Coronary artery (tissue), 2 donors: ENCODE measurements around the gene PHACTR2.
"Not testable (repeated sequence)": the region's sequence is repeated elsewhere in the genome, so short reads cannot be mapped to it uniquely, and the experiment has no call there.

Experiments used
- DNase-seq: peaks from one replicate; pipeline ENCODE4 v3.0.0-alpha.2; 2017; ENCODE audit warnings: low spot score
- H3K27ac ChIP-seq, 2 donors: fragments of 200-600 bp; sonication (generic); one replicate each; pipeline ENCODE4 v1.5.1; 2016 to 2019
- H3K4me3 ChIP-seq: fragments of 200-600 bp; sonication (generic); 2 replicates; pipeline ENCODE4 v1.5.1; 2016; ENCODE audit warnings: mild to moderate bottlenecking, moderate library complexity
- CTCF ChIP-seq: fragments of 200-600 bp; sonication (generic); IDR thresholded peaks from one replicate; pipeline ENCODE4 v1.5.1; 2019; ENCODE audit warnings: antibody characterized with exemption

Gene PHACTR2

GRCh38 chr6:143647191-143647590, 30.6 kb upstream of the PHACTR2 start:
- Histone ChIP-seq H3K27ac (no peak overlapping the region), H3K4me3 (no peak overlapping the region)
- no peak for TF ChIP-seq CTCF
- DNase-seq = no peak

GRCh38 chr6:143647732-143648131, 30.0 kb upstream of the PHACTR2 start:
- Histone ChIP-seq H3K27ac (no peak overlapping the region), H3K4me3 (no peak overlapping the region)
- TF ChIP-seq CTCF = no peak
- no peak for DNase-seq

- H3K4me3 ChIP-seq, H3K27ac ChIP-seq, DNase-seq: not testable (repeated sequence)
Observed at GRCh38 chr6:143649319-143649718, 28.4 kb upstream of the PHACTR2 start.

GRCh38 chr6:143651328-143651727, 26.4 kb upstream of the PHACTR2 start:
- H3K27ac ChIP-seq, DNase-seq, H3K4me3 ChIP-seq: not testable (repeated sequence)

- H3K4me3 ChIP-seq = no peak overlapping the region
- no peak overlapping the region for H3K27ac ChIP-seq
- TF ChIP-seq CTCF = no peak
- DNase-seq = no peak
Observed at GRCh38 chr6:143652841-143653331, 24.9 kb upstream of the PHACTR2 start.

GRCh38 chr6:143655541-143655940, 22.2 kb upstream of the PHACTR2 start:
- TF ChIP-seq CTCF = no peak
- no peak for DNase-seq

GRCh38 chr6:143656026-143656425, 21.7 kb upstream of the PHACTR2 start:
- Histone ChIP-seq H3K4me3 (no peak overlapping the region), H3K27ac (no peak overlapping the region)
- no peak for TF ChIP-seq CTCF
- DNase-seq = no peak

More at GRCh38 chr6:143655541-143655940, 22.2 kb upstream of the PHACTR2 start:
- no peak overlapping the region for H3K4me3 ChIP-seq
- no peak overlapping the region for H3K27ac ChIP-seq

- Histone ChIP-seq H3K4me3 (no peak overlapping the region), H3K27ac (no peak overlapping the region)
- DNase-seq = no peak
- no peak for TF ChIP-seq CTCF
Observed at GRCh38 chr6:143657809-143658208, 20.0 kb upstream of the PHACTR2 start.

- not testable (repeated sequence) for H3K27ac ChIP-seq, H3K4me3 ChIP-seq, DNase-seq
Observed at GRCh38 chr6:143660170-143660569, 17.6 kb upstream of the PHACTR2 start.
